GM19395 (cell line): ENCODE data around the gene GJA9.

Experiments
- ATAC-seq: cut with Tn5 transposase; IDR thresholded peaks from one replicate; pipeline ENCODE4 v1.9.1; 2021; ENCODE audit warnings: mild to moderate bottlenecking, moderate library complexity; ENCODE audit not compliant: unreplicated experiment

Gene GJA9

GRCh38 chr1:38832370-38832734, 49.0 kb downstream of the GJA9 start:
- ATAC-seq, result no peak

DNA sequence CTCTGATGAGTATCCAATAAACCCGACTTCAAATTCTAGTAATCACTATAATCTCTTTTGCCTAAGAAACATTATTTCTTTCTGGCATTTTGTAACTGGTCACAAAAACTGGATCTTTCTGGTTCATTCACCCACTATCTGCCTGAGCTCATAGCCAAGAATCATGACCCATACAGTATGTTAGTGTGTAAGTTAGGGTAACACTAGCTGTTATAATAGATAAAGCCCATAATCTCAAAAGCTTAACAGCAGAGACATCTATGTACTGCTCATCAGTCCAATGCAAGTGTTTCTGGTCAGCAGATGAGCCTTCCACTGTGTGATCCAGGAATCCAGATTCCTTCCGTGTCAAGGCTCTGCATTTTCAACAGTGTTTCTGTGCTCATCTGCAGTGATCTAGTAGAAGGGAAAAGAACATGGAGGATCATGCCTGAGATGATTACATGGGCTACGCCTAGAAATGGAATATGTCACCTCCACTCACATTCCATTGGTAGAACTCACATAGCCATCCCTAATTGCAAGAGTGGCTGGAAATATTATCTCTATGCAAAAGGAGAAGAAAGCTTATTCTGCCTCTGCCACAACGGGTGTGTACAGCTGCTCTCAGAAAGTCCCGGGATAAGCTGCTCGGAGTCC, 49.5 kb downstream of the GJA9 start:
- no peak for ATAC-seq

GRCh38 chr1:38829368-38829767, 52.0 kb downstream of the GJA9 start:
- no peak for ATAC-seq

DNA sequence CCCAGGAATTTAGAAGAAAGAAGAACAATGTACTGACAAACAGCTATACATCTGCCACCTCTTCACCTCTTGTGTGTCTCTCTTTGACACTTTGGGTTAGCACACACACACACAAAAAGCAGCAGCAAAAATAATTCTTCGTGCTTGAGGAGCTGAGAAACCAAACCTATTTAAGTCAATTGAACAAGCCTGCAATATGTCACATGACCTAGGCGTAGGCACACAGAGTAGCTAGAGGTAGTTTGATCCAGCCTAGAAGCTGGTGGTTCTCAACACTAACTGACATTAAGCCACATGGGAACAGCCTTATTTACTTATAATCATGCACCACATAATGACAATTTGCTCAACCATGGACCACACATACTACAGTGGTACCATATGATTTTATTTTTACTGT, 54.1 kb downstream of the GJA9 start:
- ATAC-seq, result no peak

DNA sequence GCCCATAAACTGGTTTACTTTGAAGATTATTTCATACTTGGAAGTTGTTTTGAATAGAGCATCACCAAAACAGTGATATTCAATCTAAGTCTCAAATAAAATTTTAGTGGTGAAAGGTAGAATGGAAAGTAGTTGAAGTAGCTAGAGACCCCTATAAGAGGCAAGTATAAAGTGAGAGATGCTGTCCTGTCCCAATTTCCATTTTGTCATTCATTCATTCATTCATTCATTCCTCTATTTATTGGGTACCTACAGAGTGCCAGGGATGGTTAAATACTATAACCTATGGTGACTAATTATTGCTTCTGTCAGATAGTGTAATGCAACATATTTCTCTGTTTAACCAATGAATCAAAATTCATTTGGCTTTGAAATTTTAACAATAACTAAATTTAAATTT, 54.5 kb downstream of the GJA9 start:
- ATAC-seq, result no peak

- ATAC-seq, result no peak
These were observed 55.1 kb downstream of the GJA9 start for GRCh38 chr1:38826262-38826661.
